Stimulated activated memory B cell treated with anti-CD40 and anti-IgM and Interleukin-4, amounts not matched to agents 10 μg/mL and 1 μg/mL and 100 μg/mL, for 72 hours (primary cell): ENCODE results near the gene TPCN2.
A peak's percentile ranks its signal among the peaks of the same experiment; 100 is the strongest.

Experiments
- ATAC-seq: fragments of 150-1000 bp; cut with Tn5 transposase; 2 replicates; pipeline ENCODE4 v1.10.0; 2021
- H3K27ac Mint-ChIP-seq: one replicate; pipeline ENCODE4 v1.8.0; 2022; ENCODE audit warnings: mild to moderate bottlenecking, mixed read lengths
- H3K27me3 Mint-ChIP-seq: one replicate; pipeline ENCODE4 v1.8.0; 2022; ENCODE audit warnings: mixed read lengths
- H3K36me3 Mint-ChIP-seq: one replicate; pipeline ENCODE4 v1.8.0; 2022; ENCODE audit warnings: mixed read lengths
- H3K4me1 Mint-ChIP-seq: one replicate; pipeline ENCODE4 v1.8.0; 2022; ENCODE audit warnings: mixed read lengths
- H3K4me3 Mint-ChIP-seq: one replicate; pipeline ENCODE4 v1.8.0; 2022; ENCODE audit warnings: mild to moderate bottlenecking, moderate library complexity, mixed read lengths
- H3K9me3 Mint-ChIP-seq: one replicate; pipeline ENCODE4 v1.8.0; 2022; ENCODE audit warnings: mixed read lengths

TPCN2 gene

DNA sequence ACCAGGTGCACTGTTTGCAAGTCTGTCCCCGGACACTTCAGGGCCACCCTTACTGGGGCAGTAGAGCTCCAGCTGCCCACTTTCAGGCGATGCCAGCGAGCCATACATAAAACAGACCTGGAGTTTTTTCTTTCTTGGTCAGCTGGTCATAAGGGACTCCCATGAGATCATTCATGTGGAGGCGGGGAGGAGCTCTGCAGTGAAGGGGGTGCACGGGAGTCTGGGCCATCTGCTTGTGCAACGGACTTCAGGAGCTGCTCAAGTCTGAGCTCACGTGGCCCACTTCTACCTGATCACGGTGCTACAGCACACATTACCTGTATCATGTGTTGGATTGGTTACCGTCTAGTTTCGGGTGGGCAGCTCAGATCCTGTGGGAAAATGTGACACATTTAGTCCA is 26.5 kb upstream of the TPCN2 start:
- no peak for ATAC-seq
- no peak overlapping the region for H3K4me3 Mint-ChIP-seq

DNA sequence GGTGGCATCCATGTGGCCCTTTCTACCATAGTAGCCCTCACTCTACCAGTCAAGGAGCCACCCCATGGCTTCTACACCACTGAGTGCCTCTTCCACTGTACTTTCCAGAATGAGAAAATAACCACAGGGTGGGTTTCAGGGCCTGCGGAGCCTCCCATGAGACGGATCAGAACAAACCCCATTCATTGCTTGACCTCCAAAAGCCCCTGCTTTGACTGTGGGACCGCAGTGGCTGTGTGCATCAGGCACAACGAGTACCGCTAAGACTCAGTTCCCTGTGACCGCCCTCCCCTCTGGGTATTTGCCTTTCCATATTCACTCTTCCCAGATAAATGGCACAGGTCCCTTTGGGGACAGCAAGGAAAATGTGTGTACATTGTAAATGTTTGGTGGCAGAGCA is 24.2 kb upstream of the TPCN2 start:
- peaks cover 10% of the 10 kb centered on the region for H3K4me1 Mint-ChIP-seq
- H3K27me3 Mint-ChIP-seq, result peaks cover 15% of the 10 kb centered on the region
- no peaks in the 10 kb centered on the region for H3K9me3 Mint-ChIP-seq
- H3K36me3 Mint-ChIP-seq, result no peaks in the 10 kb centered on the region
- ATAC-seq, result peak; percentile 69
- no peak overlapping the region for H3K27ac Mint-ChIP-seq
- no peak overlapping the region for H3K4me3 Mint-ChIP-seq

More for the DNA sequence above, 26.5 kb upstream of the TPCN2 start:
- H3K36me3 Mint-ChIP-seq, result no peaks in the 10 kb centered on the region
- H3K27me3 Mint-ChIP-seq, result peaks cover 15% of the 10 kb centered on the region
- no peak overlapping the region for H3K27ac Mint-ChIP-seq
- H3K9me3 Mint-ChIP-seq, result no peaks in the 10 kb centered on the region
- H3K4me1 Mint-ChIP-seq, result peaks cover 10% of the 10 kb centered on the region

DNA sequence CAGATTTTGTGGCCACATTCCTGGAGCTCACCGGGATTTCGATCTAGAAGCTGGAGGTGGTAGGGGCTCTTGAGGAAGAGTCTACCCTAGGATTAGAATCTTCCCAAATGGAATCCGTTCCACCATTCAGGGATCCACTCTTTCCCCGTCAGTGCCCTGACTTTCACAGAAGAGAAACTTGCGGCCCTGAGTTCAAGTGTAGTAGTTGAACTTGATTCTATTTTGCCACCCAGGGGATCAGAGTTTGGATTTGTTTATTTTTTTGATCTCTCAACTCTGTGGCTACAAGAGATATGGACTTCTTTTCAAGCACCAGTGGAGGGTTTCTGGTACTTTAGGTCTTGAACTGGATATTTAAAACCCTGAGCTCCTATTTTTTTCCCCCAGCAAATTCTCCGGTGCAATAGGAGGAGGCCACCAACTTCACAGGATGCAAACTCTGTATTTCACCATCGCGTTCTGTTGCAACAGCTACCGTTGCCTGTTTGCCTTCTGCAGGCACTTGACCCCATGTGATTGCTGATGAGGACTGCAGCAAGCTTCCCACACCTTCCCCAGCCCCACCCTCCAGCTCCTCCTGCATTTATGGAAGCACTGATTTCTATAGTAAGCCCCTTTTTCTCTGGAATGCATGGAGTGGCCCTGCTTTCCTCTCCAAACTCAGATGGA is 20.9 kb upstream of the TPCN2 start:
- no peak overlapping the region for H3K4me3 Mint-ChIP-seq
- no peaks in the 10 kb centered on the region for H3K9me3 Mint-ChIP-seq
- H3K27ac Mint-ChIP-seq, result no peak overlapping the region
- H3K4me1 Mint-ChIP-seq, result peaks cover 10% of the 10 kb centered on the region
- no peak for ATAC-seq
- no peaks in the 10 kb centered on the region for H3K36me3 Mint-ChIP-seq
- peaks cover 9% of the 10 kb centered on the region for H3K27me3 Mint-ChIP-seq

DNA sequence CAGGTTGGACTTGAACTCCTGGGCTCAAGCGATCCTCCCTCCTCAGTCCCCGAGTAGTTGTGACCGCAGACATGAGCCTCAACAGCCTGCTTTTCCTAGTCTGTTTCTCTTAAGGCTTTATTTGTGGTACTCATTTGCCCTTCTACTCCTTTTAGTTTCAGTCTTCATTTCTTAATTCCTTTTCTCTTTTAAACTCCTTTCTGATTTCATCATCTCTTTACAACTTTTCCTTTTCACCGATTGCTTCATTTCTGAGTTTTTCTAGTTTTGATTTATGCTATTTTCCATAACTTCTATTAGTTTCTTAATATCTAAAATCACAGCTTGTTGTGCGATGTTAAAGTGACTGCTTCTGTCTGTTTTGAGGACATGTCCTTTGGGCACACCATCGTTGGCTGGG is 18.4 kb upstream of the TPCN2 start:
- no peaks in the 10 kb centered on the region for H3K4me1 Mint-ChIP-seq
- no peak for ATAC-seq
- peaks cover 33% of the 10 kb centered on the region for H3K27me3 Mint-ChIP-seq

DNA sequence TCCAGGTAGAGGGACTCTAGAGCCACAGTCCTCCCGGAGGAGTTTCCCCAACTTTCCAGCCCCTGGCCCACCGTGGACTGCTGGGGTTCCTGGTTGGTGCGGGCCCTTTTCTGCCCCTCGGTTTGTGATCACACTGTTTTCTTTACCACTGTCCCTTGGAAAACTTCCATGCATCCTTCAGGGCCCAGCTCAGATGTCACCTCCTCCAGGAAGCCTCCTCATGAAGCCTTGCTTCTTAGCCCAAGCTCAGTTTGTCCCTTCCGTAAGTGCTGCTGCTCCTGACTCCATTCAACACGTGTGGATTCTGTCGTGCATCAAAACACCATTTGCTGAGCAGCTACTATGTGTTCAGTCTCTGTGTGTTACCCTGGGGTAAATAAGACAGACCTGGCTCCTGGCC is 15.9 kb upstream of the TPCN2 start:
- no peaks in the 10 kb centered on the region for H3K4me1 Mint-ChIP-seq
- no peak for ATAC-seq
- H3K4me3 Mint-ChIP-seq, result no peak overlapping the region
- H3K36me3 Mint-ChIP-seq, result no peaks in the 10 kb centered on the region
- no peak overlapping the region for H3K27ac Mint-ChIP-seq
- peaks cover 49% of the 10 kb centered on the region for H3K27me3 Mint-ChIP-seq
- no peaks in the 10 kb centered on the region for H3K9me3 Mint-ChIP-seq

More for the DNA sequence above, 18.4 kb upstream of the TPCN2 start:
- Mint-ChIP-seq H3K36me3 (no peaks in the 10 kb centered on the region), H3K4me3 (no peak overlapping the region), H3K9me3 (no peaks in the 10 kb centered on the region), H3K27ac (no peak overlapping the region)

DNA sequence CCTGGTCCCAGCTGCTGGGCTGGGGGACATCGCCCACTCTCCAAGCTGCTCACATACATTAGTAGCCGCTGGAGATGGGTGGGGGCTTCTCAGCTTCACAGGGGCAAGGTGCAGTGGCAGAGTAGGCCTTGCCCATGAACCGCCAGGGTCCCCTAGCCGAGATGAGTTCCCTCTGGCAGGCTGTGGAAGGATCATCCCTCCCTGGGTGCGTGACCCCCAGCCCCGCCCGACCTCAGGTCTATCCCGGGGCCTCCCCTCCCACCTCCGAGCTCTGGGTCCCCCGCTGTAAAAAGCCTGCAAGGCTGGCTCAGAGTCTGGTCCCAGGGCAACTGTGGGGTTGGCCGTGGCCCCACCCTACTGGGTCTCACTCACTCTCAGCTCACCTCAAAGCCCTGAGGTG is 15.3 kb upstream of the TPCN2 start:
- H3K36me3 Mint-ChIP-seq, result no peaks in the 10 kb centered on the region
- peaks cover 49% of the 10 kb centered on the region for H3K27me3 Mint-ChIP-seq
- no peaks in the 10 kb centered on the region for H3K4me1 Mint-ChIP-seq
- H3K27ac Mint-ChIP-seq, result no peak overlapping the region
- no peak overlapping the region for H3K4me3 Mint-ChIP-seq
- peak; percentile 32 for ATAC-seq
- H3K9me3 Mint-ChIP-seq, result no peaks in the 10 kb centered on the region

DNA sequence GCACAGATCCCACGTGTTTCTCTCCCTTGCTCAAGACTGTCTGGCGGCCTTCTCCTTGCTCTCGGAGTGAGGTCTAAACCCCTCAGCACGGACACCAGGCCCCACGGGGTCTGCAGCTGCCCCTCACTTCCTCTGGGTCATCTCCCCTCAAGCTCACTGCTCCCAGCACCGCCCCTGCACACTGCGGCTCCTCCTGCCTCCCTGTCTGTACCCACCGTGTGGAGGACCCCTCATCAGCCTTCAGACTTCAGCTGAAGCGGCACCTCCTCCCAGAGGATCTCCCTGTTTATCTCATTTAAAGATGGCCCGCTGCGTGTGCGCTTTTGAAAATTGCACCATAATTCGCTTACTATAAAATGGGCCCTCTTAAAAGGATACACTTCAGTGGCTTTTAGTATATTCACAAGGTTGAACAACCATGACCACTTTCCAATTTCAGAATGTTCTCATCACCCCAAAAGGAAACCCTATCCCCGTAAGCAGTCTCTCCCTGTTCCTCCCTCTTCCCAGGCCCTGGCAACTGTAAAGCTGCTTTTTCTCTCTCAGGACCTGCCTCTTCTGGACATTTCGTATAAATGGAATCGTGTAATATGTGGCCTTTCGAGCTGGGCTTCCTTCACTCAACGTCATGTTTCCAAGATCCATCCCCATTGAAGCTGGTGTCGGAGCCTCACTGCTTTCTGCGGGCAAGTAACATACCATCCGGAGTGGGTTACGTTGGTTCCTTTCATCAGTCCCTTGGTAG is 14.4 kb upstream of the TPCN2 start:
- Mint-ChIP-seq H3K27ac (no peak overlapping the region), H3K9me3 (no peaks in the 10 kb centered on the region), H3K4me1 (no peaks in the 10 kb centered on the region), H3K27me3 (peaks cover 49% of the 10 kb centered on the region), H3K36me3 (no peaks in the 10 kb centered on the region), H3K4me3 (no peak overlapping the region)
- ATAC-seq, result no peak

DNA sequence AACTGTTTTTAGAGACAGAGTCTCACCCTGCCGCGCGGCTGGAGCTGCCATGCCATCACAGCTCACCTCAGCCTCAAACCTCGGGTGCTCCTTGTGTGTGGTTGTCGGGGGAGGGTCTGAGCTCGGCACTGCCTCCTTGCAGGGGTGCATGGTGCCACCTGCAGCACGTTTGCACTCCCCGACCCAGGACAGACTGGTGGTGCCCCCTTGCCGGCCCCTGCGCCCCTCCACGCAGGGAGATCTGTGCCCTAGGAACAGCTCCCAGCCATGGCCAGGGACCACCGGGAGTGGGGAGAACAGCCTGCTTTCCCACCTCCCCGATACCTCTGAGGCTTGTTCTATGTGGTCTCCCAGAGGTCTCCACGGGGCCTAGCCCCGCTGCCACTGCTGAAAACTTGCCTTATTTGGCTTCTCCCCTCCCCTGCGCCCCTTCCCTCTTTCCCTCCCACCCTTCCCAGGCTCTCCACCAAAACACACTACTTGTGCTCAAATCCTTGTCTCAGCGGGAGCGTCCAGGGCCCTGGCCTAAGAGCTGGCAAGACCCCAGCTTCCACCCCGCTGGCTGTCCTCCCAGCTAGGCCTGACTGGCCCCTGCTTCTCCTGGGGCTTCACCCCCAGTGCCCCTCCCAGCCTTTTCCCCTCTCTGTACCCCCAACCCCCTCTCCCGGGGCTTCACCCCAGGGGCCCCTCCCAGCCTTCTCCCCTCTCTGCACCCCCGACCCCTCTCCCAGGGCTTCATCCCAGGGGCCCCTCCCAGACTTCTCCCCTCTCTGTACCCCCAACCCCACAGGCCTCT is 13.4 kb upstream of the TPCN2 start:
- no peaks in the 10 kb centered on the region for H3K9me3 Mint-ChIP-seq
- no peak overlapping the region for H3K27ac Mint-ChIP-seq
- H3K27me3 Mint-ChIP-seq, result peaks cover 43% of the 10 kb centered on the region
- H3K4me1 Mint-ChIP-seq, result peaks cover 7% of the 10 kb centered on the region
- no peak overlapping the region for H3K4me3 Mint-ChIP-seq
- peak; percentile 52 for ATAC-seq
- no peaks in the 10 kb centered on the region for H3K36me3 Mint-ChIP-seq

DNA sequence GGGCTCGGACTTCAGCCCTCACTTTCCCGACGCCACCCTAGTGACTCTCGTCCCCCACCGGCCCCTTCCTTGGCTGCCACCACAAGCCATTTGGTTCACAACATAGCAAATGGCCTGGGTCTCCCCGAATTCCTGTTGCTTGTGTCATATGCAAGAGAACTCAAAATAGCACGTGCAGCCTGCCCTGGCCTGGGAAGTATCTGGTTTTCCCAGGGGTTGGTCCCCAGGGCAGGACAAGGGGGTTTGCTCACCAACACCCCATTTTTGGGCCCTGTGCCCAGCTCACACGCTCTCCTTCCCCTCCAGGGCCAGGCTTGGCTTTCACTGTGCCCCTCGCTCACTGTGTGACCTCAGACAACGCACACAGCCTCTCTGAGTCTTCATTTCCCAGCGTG is 12.8 kb upstream of the TPCN2 start:
- no peaks in the 10 kb centered on the region for H3K36me3 Mint-ChIP-seq
- no peak overlapping the region for H3K4me3 Mint-ChIP-seq
- H3K27me3 Mint-ChIP-seq, result peaks cover 41% of the 10 kb centered on the region
- no peaks in the 10 kb centered on the region for H3K9me3 Mint-ChIP-seq
- no peak for ATAC-seq
- H3K4me1 Mint-ChIP-seq, result peaks cover 13% of the 10 kb centered on the region
- H3K27ac Mint-ChIP-seq, result no peak overlapping the region

DNA sequence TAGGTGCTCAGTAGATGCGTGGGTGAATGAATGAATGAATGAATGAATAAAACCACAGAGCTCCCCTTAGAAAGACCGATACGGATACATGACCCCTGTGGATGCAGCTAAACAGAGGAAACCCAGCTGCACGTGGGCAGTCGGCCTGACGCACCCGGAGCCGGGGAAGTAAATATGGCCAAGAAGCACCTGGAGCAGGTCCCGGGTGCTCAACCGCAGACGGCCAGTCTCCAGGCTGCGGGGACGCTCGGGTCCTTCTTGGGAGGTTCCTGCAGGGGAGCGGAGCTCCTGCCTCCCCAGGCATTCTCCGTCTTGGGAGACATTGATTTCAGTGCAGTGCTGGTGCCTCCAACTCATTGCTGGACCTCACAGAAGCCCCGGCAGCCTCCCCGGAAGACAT is 11.7 kb upstream of the TPCN2 start:
- H3K36me3 Mint-ChIP-seq, result no peaks in the 10 kb centered on the region
- no peak overlapping the region for H3K4me3 Mint-ChIP-seq
- peaks cover 41% of the 10 kb centered on the region for H3K27me3 Mint-ChIP-seq
- peaks cover 18% of the 10 kb centered on the region for H3K4me1 Mint-ChIP-seq
- H3K27ac Mint-ChIP-seq, result no peak overlapping the region
- ATAC-seq, result no peak
- H3K9me3 Mint-ChIP-seq, result no peaks in the 10 kb centered on the region

DNA sequence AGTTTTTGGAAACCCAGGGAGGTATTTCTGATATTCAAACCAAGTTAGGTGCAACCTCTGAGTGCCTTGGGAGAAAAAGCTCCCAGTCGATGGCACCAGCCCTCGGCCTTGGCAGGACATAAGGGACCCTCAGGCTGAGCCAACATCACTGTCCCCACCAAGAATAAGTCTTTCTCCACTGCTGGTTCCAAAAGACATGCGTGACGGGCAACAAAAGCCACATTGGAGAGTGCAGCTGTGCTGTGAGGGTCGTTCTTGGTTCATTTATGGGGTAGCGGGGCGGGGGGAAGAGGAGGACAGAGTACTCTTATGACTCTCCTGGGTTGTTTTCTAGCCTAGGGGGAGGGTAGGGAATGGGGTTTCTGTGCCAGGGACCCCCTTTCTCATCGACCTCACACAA is 11.2 kb upstream of the TPCN2 start:
- H3K27ac Mint-ChIP-seq, result no peak overlapping the region
- ATAC-seq, result no peak
- peaks cover 41% of the 10 kb centered on the region for H3K27me3 Mint-ChIP-seq
- no peaks in the 10 kb centered on the region for H3K36me3 Mint-ChIP-seq
- no peaks in the 10 kb centered on the region for H3K9me3 Mint-ChIP-seq
- H3K4me1 Mint-ChIP-seq, result peaks cover 18% of the 10 kb centered on the region
- no peak overlapping the region for H3K4me3 Mint-ChIP-seq

DNA sequence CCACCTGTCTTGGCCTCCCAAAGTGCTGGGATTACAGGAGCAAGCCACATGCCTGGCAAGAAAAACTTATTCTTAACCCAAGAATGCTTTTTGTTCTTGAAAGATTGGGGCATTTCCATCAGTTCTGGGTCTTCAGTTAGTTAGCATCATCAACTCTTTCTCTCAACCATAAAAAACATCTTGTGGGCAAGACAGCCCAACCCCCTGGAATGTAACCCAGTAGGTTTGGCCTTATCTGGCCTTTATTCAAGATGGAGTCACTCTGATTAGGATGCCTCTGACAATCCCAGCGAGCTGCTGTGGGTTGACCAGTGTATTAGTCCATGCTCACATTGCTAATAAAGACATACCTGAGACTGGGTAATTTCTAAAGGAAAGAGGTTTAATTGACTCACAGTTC is 9.2 kb upstream of the TPCN2 start:
- no peak overlapping the region for H3K4me3 Mint-ChIP-seq
- no peak for ATAC-seq
- peaks cover 33% of the 10 kb centered on the region for H3K27me3 Mint-ChIP-seq
- no peaks in the 10 kb centered on the region for H3K9me3 Mint-ChIP-seq
- H3K36me3 Mint-ChIP-seq, result no peaks in the 10 kb centered on the region
- H3K27ac Mint-ChIP-seq, result no peak overlapping the region
- H3K4me1 Mint-ChIP-seq, result peaks cover 24% of the 10 kb centered on the region

DNA sequence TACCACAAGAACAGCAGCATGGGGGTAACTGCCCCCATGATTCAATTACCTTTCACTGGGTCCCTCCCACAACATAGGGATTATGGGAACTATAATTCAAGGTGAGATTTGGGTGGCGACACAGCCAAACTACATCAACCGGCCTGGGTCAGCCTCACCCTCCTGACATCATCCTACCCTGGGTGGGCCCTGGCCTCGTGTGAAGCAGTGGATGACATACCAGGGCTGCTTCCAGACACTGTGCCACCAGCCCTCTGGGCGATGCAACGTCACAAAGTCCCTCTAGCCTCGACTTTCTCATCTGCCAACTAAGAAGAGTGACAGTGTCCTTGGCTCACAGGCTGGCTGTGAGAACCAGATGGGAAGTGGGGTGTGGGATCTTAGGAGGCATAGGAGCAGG is 8.7 kb upstream of the TPCN2 start:
- Mint-ChIP-seq H3K4me1 (peaks cover 24% of the 10 kb centered on the region), H3K4me3 (no peak overlapping the region), H3K27me3 (peaks cover 28% of the 10 kb centered on the region), H3K27ac (no peak overlapping the region), H3K9me3 (no peaks in the 10 kb centered on the region), H3K36me3 (no peaks in the 10 kb centered on the region)
- ATAC-seq, result no peak

DNA sequence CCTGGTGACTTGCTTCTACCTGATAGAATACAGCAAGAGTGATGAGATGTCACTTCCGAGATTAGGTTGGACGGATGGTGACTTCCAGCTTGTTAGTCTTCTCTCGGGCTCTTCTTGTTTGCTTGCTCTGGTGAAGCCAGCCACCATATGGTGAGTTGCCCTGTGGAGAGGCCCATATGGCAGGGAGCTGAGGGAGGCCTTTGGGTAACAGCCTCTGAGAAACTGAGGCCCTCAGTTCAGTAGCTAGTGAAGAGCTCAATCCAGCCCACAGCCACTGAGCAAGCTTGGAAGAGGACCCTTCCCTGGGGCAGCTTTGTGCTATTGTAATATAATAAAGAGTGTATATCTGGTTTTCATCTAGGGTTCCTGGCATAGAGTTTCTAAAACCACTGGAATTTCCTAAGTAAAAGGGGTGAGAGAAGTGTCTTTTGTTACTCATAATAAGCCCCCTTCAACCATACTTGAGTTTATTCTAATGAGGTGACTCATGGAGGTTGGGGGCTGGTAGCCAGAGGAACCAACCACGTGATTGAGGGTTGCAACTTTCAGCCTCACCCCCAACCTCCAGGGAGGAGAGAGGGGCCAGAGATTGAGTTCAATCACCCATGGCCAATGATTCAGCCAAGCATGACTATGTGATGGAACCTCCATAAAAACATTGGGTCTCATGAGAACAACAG is 8.0 kb upstream of the TPCN2 start:
- H3K4me1 Mint-ChIP-seq, result peaks cover 24% of the 10 kb centered on the region
- no peaks in the 10 kb centered on the region for H3K36me3 Mint-ChIP-seq
- H3K27ac Mint-ChIP-seq, result no peak overlapping the region
- H3K27me3 Mint-ChIP-seq, result peaks cover 21% of the 10 kb centered on the region
- H3K9me3 Mint-ChIP-seq, result no peaks in the 10 kb centered on the region
- H3K4me3 Mint-ChIP-seq, result no peak overlapping the region
- ATAC-seq, result peak; percentile 34

DNA sequence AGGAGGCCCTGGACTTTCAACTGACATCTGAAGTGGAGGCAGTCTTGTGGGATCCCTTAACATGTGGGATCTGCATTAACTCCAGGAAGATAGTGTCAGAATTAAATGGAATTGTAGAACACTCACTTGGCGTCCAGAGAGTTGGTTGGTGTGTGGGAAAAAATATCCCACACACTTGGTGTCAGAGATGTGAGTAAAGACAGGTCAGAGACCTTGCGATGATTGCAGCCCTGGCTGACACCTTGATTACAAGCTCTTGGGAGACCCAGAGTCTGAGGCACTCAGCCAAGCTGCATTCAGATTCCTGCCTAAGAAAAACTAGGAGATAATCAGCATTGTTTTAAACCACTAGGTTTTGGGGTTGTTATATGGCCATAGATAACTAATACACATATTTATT is 7.2 kb upstream of the TPCN2 start:
- no peak for ATAC-seq
- Mint-ChIP-seq H3K27me3 (peaks cover 13% of the 10 kb centered on the region), H3K27ac (no peak overlapping the region), H3K4me3 (no peak overlapping the region), H3K9me3 (no peaks in the 10 kb centered on the region), H3K4me1 (peaks cover 24% of the 10 kb centered on the region), H3K36me3 (no peaks in the 10 kb centered on the region)
